GM23338 (cell line): ENCODE data around the gene ATAD1. TPM values are rescaled to one million over a fixed set of nuclear protein-coding genes. Genes with fewer than 3 reads are reported as not detected.

Experiments used
- ATAC-seq: fragments of 200-7000 bp; cut with Tn5 transposase; 3 replicates; pipeline ENCODE4 v1.9.1; 2020
- DNase-seq: peaks from one replicate; pipeline ENCODE4 v3.0.0-alpha.2; 2015; ENCODE audit warnings: low spot score
- H2AFZ ChIP-seq: fragments of 200-600 bp; sonication (generic); 2 replicates; pipeline ENCODE4 v1.8.0; 2016; ENCODE audit warnings: antibody characterized with exemption, mild to moderate bottlenecking, moderate library complexity
- H3F3A ChIP-seq: fragments of 200-600 bp; sonication (generic); replicated peaks from 2 replicates; pipeline ENCODE4 v1.8.0; 2017; ENCODE audit warnings: antibody characterized with exemption, mixed run types, low read depth
- H3K27ac ChIP-seq: fragments of 200-600 bp; sonication (generic); 2 replicates; pipeline ENCODE4 v1.6.1; 2016; ENCODE audit warnings: low read depth
- H3K27me3 ChIP-seq: fragments of 200-600 bp; sonication (generic); 2 replicates; pipeline ENCODE4 v1.8.0; 2016; ENCODE audit warnings: mild to moderate bottlenecking, mixed run types, moderate library complexity; ENCODE audit not compliant: insufficient read depth
- H3K36me3 ChIP-seq: fragments of 200-600 bp; sonication (generic); 2 replicates; pipeline ENCODE4 v1.8.0; 2016; ENCODE audit warnings: mild to moderate bottlenecking; ENCODE audit not compliant: insufficient read depth
- H3K4me1 ChIP-seq: fragments of 200-600 bp; sonication (generic); 2 replicates; pipeline ENCODE4 v1.8.0; 2016; ENCODE audit warnings: mild to moderate bottlenecking, moderate library complexity; ENCODE audit not compliant: insufficient read depth
- H3K4me2 ChIP-seq: fragments of 200-600 bp; sonication (generic); 2 replicates; pipeline ENCODE4 v1.7.1; 2017; ENCODE audit warnings: mixed run types
- H3K4me3 ChIP-seq: fragments of 200-600 bp; sonication (generic); 2 replicates; pipeline ENCODE4 v1.6.1; 2016; ENCODE audit warnings: mixed run types
- H3K79me2 ChIP-seq: fragments of 200-600 bp; sonication (generic); replicated peaks from 2 replicates; pipeline ENCODE4 v1.8.0; 2017; ENCODE audit warnings: mild to moderate bottlenecking; ENCODE audit not compliant: insufficient read depth
- H3K9me2 ChIP-seq: fragments of 200-600 bp; sonication (generic); 2 replicates; pipeline ENCODE4 v1.8.0; 2017; ENCODE audit not compliant: insufficient read depth
- H4K20me1 ChIP-seq: fragments of 200-600 bp; sonication (generic); replicated peaks from 2 replicates; pipeline ENCODE4 v1.8.0; 2017; ENCODE audit warnings: mild to moderate bottlenecking; ENCODE audit not compliant: insufficient read depth
- H3K27ac Mint-ChIP-seq: 2 replicates; pipeline ENCODE4 v1.8.0; 2020; ENCODE audit warnings: inconsistent platforms, mild to moderate bottlenecking, moderate library complexity, mixed read lengths
- H3K27me3 Mint-ChIP-seq: 3 replicates; pipeline ENCODE4 v1.8.0; 2022; ENCODE audit warnings: low read depth, mild to moderate bottlenecking, moderate library complexity, mixed read lengths, inconsistent platforms; ENCODE audit not compliant: insufficient read depth, poor library complexity
- H3K36me3 Mint-ChIP-seq: 3 replicates; pipeline ENCODE4 v1.8.0; 2021; ENCODE audit warnings: low read depth, mild to moderate bottlenecking, inconsistent platforms, moderate library complexity, mixed read lengths
- H3K4me1 Mint-ChIP-seq: 3 replicates; pipeline ENCODE4 v1.8.0; 2020; ENCODE audit warnings: mild to moderate bottlenecking, inconsistent platforms, mixed read lengths
- H3K4me3 Mint-ChIP-seq: 3 replicates; pipeline ENCODE4 v1.8.0; 2021; ENCODE audit warnings: moderate library complexity, mild to moderate bottlenecking, inconsistent platforms, mixed read lengths
- H3K9me3 Mint-ChIP-seq: 3 replicates; pipeline ENCODE4 v1.8.0; 2020; ENCODE audit warnings: moderate library complexity, mild to moderate bottlenecking, inconsistent platforms, mixed read lengths
- CTCF ChIP-seq, 2 experiments: fragments of 200-600 bp in 1 of 2; sonication (generic) in 1 of 2; conservative IDR thresholded peaks; 2 replicates each; pipeline versions ENCODE4 v1.5.1 to v1.6.1; 2016 to 2017; ENCODE audit warnings: antibody characterized with exemption in 2 of 2, low read depth in 2 of 2, mild to moderate bottlenecking in 2 of 2, moderate library complexity in 1 of 2
- EZH2 ChIP-seq: fragments of 200-600 bp; sonication (generic); IDR thresholded peaks from one replicate; pipeline ENCODE4 v1.8.0; 2017; ENCODE audit warnings: antibody characterized with exemption, mild to moderate bottlenecking, low read depth; ENCODE audit not compliant: unreplicated experiment
- EZH2phosphoT487 ChIP-seq: fragments of 200-600 bp; sonication (generic); IDR thresholded peaks from one replicate; pipeline ENCODE4 v1.8.1; 2018; ENCODE audit warnings: antibody characterized with exemption; ENCODE audit not compliant: unreplicated experiment
- NANOG ChIP-seq: IDR thresholded peaks from 2 replicates; pipeline ENCODE4 v1.6.1; 2016; ENCODE audit warnings: antibody characterized with exemption, borderline replicate concordance
- POLR2AphosphoS5 ChIP-seq: IDR thresholded peaks from 2 replicates; pipeline ENCODE4 v1.6.1; 2016; ENCODE audit warnings: antibody characterized with exemption, low read depth
- STAT1 ChIP-seq: IDR thresholded peaks from one replicate; pipeline ENCODE4 v1.6.1; 2016; ENCODE audit warnings: antibody characterized with exemption; ENCODE audit not compliant: unreplicated experiment
- ZNF114 ChIP-seq: fragments of 250-450 bp; sonication (Bioruptor Pico); IDR thresholded peaks from 2 replicates; pipeline ENCODE4 v1.5.0; 2020; ENCODE audit warnings: mild to moderate bottlenecking, moderate library complexity
- polyA plus RNA-seq: library from polyadenylated mRNA; unstranded; fragments of >200 nt; fragmentation: Nextera tagmentation; extraction: Ambion mirVana; gene quantifications from 2 replicates; pipeline ENCODE4 v1.2.1, GENCODE V29; 2016
- total RNA-seq: library from RNA; depleted of rRNA; stranded (reverse); fragments of >200 nt; shearing (Covaris generic); gene quantifications from 2 replicates; pipeline ENCODE4 v1.2.3, GENCODE V29; 2014
- TF ChIP-seq, protein P1 (sequence below): IDR thresholded peaks from one replicate; pipeline ENCODE4 v1.6.1; 2018; ENCODE audit warnings: antibody characterized with exemption; ENCODE audit not compliant: unreplicated experiment

Gene ATAD1
- total and polyA plus RNA-seq, 2 experiments from 2014 or later, result 30.3 to 49.6 TPM

DNA sequence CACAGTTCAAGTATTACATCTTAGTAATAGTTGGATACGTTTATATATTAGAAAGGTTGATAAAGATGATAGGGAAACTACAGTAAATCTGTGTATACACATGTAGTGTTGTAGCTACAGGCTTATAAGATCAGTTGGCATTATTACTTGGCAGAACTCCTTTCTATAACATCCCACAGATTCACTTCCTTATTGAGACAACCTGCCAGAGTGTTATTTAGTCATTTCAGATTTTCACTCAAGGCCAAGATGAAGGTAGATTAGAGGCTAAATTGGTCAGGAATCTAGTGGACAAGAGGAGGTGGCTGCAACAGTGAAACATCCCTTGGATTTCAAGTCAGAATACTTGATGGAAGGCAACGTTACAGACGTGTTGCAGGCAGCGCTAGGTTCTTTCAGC lies 95.3 kb downstream of the ATAD1 start:
- no peak for DNase-seq
- Histone ChIP-seq H3K27ac (no peak overlapping the region; the same call in 1 of the 2 replicates), H4K20me1 (no peaks in the 10 kb centered on the region), H3K79me2 (no peaks in the 10 kb centered on the region), H3K27me3 (no peaks in the 10 kb centered on the region), H2AFZ (no peak overlapping the region), H3F3A (no peaks in the 10 kb centered on the region), H3K9me2 (no peaks in the 10 kb centered on the region), H3K4me3 (no peak overlapping the region), H3K4me1 (no peaks in the 10 kb centered on the region), H3K36me3 (no peaks in the 10 kb centered on the region), H3K4me2 (no peak overlapping the region)
- Mint-ChIP-seq H3K4me3 (no peak overlapping the region), H3K27me3 (peaks cover 6% of the 10 kb centered on the region), H3K36me3 (no peaks in the 10 kb centered on the region), H3K27ac (no peak overlapping the region), H3K4me1 (no peaks in the 10 kb centered on the region), H3K9me3 (no peaks in the 10 kb centered on the region)
- TF ChIP-seq NANOG (no peak), CTCF (conservative IDR thresholded peaks at IDR 0.05; ENCODE audit: low read depth in 2 of 2) (no peak), EZH2 (no peak), ZNF114 (no peak), EZH2phosphoT487 (no peak)
- TF ChIP-seq, protein P1, sequence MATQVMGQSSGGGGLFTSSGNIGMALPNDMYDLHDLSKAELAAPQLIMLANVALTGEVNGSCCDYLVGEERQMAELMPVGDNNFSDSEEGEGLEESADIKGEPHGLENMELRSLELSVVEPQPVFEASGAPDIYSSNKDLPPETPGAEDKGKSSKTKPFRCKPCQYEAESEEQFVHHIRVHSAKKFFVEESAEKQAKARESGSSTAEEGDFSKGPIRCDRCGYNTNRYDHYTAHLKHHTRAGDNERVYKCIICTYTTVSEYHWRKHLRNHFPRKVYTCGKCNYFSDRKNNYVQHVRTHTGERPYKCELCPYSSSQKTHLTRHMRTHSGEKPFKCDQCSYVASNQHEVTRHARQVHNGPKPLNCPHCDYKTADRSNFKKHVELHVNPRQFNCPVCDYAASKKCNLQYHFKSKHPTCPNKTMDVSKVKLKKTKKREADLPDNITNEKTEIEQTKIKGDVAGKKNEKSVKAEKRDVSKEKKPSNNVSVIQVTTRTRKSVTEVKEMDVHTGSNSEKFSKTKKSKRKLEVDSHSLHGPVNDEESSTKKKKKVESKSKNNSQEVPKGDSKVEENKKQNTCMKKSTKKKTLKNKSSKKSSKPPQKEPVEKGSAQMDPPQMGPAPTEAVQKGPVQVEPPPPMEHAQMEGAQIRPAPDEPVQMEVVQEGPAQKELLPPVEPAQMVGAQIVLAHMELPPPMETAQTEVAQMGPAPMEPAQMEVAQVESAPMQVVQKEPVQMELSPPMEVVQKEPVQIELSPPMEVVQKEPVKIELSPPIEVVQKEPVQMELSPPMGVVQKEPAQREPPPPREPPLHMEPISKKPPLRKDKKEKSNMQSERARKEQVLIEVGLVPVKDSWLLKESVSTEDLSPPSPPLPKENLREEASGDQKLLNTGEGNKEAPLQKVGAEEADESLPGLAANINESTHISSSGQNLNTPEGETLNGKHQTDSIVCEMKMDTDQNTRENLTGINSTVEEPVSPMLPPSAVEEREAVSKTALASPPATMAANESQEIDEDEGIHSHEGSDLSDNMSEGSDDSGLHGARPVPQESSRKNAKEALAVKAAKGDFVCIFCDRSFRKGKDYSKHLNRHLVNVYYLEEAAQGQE, result no peak
- ATAC-seq, result no peak

DNA sequence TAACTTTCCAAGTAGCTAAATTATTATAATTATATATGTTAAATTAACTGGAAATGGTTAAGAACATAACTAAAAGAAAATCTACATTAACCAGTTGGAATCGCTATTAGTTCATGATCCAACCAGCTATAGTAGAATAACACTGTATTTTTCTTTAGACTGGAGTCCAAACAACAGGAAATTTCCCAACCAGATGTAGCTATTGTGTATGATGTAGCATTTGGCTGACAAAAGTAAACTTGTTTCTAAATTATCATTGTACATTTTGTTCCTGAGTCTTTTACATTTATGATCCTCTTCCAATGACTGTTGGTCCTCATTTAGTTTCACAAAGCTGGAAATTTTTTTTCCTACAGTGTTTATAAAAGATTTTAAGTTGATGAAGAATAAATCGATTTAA lies 96.2 kb downstream of the ATAD1 start:
- no peaks in the 10 kb centered on the region for H3K9me2 ChIP-seq
- ATAC-seq, result no peak
- no peak for DNase-seq
- H3F3A ChIP-seq, result no peaks in the 10 kb centered on the region
- H3K36me3 ChIP-seq, result 0 out of 2 replicates have a peak, but pooled peaks cover 1% of the 10 kb centered on the region
- no peak overlapping the region for H3K4me3 Mint-ChIP-seq
- no peaks in the 10 kb centered on the region for H4K20me1 ChIP-seq
- no peaks in the 10 kb centered on the region for H3K36me3 Mint-ChIP-seq
- H2AFZ ChIP-seq, result no peak overlapping the region
- H3K27me3 ChIP-seq, result no peaks in the 10 kb centered on the region
- no peak overlapping the region for H3K27ac Mint-ChIP-seq
- no peak overlapping the region for H3K4me2 ChIP-seq
- H3K27ac ChIP-seq, result no peak overlapping the region
- peaks cover 6% of the 10 kb centered on the region for H3K27me3 Mint-ChIP-seq
- no peaks in the 10 kb centered on the region for H3K9me3 Mint-ChIP-seq
- TF ChIP-seq STAT1, result no peak
- no peak for TF ChIP-seq POLR2AphosphoS5
- TF ChIP-seq ZNF114, result no peak
- TF ChIP-seq NANOG, result no peak
- H3K4me3 ChIP-seq, result no peak overlapping the region
- no peaks in the 10 kb centered on the region for H3K4me1 ChIP-seq
- no peaks in the 10 kb centered on the region for H3K4me1 Mint-ChIP-seq
- no peaks in the 10 kb centered on the region for H3K79me2 ChIP-seq
